GM10266 (cell line): ENCODE measurements around the gene TOX4.
"Not testable (repeated sequence)": the region's sequence is repeated elsewhere in the genome, so short reads cannot be mapped to it uniquely, and the experiment has no call there.

ENCODE experiments used
- DNase-seq: peaks from one replicate; pipeline ENCODE4 v3.0.0; 2012; ENCODE audit errors: extremely low spot score
- CTCF ChIP-seq: IDR thresholded peaks from 2 replicates; pipeline ENCODE4 v1.5.1; 2012; ENCODE audit warnings: mild to moderate bottlenecking, low read depth; ENCODE audit not compliant: control insufficient read depth, insufficient read depth; ENCODE audit errors: missing control alignments

Gene TOX4

GRCh38 chr14:21543963-21544362, 67.0 kb downstream of the TOX4 start:
- DNase-seq: no peak
- no peak for TF ChIP-seq CTCF

DNA sequence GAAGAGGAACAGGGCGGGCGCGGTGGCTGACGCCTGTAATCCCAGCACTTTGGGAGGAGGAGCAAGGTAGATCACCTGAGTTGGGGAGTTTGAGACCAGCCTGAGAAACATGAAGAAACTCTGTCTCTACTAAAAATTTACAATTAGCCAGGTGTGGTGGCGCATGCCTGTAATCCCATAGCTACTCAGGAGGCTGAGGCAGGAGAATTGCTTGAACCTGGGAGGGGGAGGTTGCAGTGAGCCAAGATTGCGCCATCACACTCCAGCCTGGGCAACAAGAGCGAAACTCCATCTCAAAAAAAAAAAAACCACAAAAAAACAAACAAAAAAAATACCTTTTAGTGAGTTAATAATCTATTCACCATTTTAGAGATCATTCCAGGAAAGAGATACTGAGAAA, 67.6 kb downstream of the TOX4 start:
- not testable (repeated sequence) for DNase-seq
